Posterior vena cava (tissue), 2 donors: Measurements from ENCODE around the gene SERPINB13. TPM values are rescaled to one million over a fixed set of nuclear protein-coding genes. Genes with fewer than 3 reads are reported as not detected.
"Not testable (repeated sequence)": the region's sequence is repeated elsewhere in the genome, so short reads cannot be mapped to it uniquely, and the experiment has no call there.

Experiments
- DNase-seq: peaks from one replicate; pipeline ENCODE4 v3.0.0-alpha.2; 2020; ENCODE audit warnings: low spot score
- intact Hi-C, 2 donors: fragments of 100-400 bp; cut with DNase I; formaldehyde crosslinking; loops; one replicate each; pipeline versions ENCODE4 v1.14.1 to v1.14.2; 2022 to 2023
- total RNA-seq, 2 donors: library from RNA; stranded (reverse); fragmentation: NEBNext Ultra II Directional; extraction: Animal tissue kit (Norgen Biotek cat#: 25700); gene quantifications; one replicate each; pipeline ENCODE4 v1.2.1, GENCODE V29; 2021
- donor health status: DM: yes; HTN: yes; CAD: no.
- donor health status: DM: yes; HTN: yes; CAD: no.

Gene SERPINB13
- total RNA-seq, 2 donors from 2014 or later, result not detected

DNA sequence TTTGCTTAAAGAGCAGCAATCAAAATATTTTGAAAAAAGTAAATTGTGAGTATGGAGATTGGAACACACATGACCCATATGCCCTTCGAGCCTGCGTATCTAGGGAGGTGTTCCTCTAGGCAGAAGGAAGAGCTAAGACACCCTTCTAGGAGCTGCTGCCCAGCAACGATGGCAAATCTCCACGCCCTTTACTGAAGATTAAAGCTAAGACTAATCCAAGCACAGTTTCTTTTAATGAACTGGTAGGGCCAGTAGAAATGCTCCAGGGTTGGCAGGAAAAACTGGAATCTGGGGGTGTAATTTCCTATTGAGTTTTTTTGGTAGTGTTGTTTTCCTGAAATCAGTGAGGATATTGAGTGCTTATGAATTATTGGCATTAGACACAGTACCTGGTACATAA lies 712 bp upstream of the SERPINB13 start:
- intact Hi-C loops, result no loop called here
- no peak for DNase-seq

DNA sequence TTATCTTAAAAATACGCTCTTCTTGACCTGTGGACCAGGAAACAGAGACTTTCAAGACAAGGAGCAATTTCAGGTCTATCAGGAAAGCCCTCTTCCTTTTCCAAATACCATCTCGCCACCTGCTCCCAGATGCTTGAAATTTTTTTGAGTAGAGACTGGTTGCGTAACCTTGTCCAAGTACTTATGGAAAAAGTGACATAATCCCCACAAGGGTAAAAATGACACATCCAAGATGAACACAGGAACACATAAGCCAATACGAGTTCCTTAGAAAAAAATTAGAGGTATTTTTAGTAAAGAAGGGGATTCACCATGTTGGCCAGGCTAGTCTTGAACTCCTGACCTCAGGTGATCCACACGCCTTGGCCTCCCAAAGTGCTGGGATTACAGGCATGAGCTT lies 1.8 kb downstream of the SERPINB13 start:
- intact Hi-C loops, result no loop called here
- DNase-seq, result no peak

DNA sequence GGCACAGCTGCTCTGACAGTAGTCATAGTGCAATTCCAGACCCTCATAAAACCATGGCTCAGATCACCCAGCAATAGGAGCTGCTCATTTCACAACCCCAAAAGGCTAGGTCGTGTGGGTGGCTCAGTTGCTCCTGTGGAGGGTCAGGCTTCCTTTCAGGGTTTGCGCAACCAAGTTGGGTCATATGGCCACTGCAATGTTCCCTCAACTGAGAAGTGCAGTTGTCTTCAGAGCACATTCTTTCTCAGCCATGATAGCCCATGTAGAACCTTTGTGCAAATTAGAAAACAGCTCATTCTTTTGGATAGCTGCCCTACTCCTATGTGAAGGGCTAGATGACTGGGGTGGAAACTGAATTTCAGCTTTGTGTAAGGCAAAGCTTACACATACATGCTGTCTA lies 3.2 kb downstream of the SERPINB13 start:
- intact Hi-C loops, result no loop called here
- no peak for DNase-seq

DNA sequence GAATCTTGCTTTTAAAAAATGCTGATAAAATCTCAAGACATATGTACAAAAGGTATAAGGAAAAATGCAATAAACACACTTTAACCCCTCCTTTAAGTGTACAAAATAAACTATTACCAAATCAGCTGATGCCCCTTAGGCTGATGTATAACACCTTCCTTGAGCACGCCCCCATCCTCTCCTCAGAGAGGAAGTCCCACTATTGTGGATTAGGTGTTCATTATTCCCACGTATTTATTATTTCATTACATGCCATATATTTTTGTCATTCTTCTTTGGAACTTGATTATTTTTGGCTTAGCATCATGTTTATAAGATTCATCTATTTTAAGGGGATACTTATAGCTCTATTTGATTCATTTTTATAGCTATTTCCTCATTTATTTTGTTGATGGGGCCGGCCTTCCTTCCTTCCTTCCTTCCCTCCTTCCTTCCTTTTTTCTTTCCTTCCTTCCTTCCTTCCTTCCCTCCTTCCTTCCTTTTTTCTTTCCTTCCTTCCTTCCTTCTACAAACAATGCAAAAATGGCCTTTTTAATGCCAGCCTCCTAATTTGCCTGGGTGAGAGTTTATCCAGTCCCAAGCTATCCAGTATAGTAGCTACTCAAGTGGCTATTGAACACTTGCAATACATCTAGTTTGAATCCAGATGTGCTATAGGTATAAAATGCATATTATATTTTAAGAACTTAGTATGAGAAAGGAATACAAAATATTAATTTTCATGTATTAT lies 4.0 kb downstream of the SERPINB13 start:
- intact Hi-C loops, result no loop called here
- DNase-seq, result no peak

DNA sequence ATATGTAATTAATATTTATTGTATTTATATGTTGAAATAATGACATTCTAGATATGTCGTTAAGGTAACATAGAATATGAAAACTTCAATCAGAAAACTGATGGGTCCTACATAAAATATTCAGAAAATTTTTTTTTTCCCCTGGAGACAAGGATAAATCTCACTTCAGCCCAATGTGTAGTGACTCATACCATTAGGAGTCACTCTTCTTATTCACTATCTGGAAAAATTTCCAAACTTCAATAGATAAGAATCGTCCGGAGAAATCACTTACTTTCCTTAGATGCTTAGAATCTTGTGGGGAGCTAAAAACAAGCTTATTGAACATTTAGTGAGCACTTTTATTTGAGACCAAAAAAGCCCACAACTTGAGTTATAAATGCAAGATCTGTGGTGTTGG lies 4.6 kb downstream of the SERPINB13 start:
- intact Hi-C loops, result no loop called here
- no peak for DNase-seq

DNA sequence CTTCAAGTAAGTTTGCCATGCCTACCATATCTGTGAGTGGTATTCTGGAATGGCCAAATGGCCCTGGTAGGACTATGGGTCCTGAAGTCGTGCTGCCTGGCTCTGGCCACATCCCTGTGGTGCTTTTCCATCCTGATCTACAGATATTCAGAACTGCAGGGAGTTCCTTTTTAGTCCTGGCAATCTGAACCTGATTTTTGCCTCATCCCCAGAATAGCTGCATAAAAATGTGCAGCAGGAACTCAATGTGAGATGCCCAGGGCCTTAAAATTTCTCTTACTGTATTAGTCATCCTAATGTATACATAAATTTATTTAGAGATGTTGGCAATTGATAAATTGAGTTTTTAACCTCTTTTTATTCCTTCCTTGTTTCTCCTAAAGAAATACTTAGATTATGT lies 5.3 kb downstream of the SERPINB13 start:
- no peak for DNase-seq
- intact Hi-C loops, result no loop called here

DNA sequence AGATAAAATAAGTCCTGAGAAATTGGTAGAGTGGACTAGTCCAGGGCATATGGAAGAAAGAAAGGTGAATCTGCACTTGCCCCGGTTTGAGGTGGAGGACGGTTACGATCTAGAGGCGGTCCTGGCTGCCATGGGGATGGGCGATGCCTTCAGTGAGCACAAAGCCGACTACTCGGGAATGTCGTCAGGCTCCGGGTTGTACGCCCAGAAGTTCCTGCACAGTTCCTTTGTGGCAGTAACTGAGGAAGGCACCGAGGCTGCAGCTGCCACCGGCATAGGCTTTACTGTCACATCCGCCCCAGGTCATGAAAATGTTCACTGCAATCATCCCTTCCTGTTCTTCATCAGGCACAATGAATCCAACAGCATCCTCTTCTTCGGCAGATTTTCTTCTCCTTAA lies 9.8 kb downstream of the SERPINB13 start:
- DNase-seq, result no peak
- intact Hi-C loops, result no loop called here

DNA sequence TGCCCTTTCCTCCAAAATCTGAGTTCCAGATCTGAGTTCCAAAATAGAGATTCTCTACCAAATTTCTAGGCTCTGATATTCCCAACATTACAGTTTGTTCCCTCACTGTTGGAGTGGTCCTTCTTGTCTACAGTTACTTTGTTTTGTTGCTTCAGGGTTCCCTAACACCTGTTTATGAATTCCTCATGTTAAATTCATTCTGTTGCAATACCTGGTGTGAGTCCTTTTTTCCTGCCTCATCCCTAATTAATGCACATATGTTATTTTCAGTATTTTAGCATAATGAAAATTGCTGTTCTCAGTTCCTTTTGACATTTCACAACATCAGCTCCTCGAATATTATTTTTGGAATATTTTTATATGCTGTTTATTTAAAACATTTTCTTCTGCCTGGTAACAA lies 16.2 kb downstream of the SERPINB13 start:
- no peak for DNase-seq
- intact Hi-C loops, result loop anchor here in 1 of 2 donors (5.0 kb wide), 1 partner anchor 499 kb away; no protein-coding TSS in a partner anchor

DNA sequence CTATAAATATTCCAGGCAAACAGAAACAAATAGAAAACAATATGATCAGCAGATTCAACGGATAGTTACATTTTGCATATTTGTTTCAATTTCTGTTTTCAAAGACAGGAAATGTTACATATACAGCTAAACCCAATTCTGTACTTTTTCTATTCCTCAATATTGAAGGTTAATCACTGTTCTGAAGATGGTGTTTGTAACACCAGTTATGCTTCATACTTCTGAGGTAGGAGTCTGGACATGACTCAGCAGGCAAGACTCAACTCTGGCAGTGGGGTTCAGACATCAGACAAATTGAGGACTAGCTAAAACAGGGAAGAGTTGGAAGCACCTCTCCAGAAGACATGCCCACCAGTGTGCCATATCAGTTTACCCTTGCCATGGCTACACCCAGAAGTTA lies 16.6 kb downstream of the SERPINB13 start:
- DNase-seq, result no peak
- intact Hi-C loops, result loop anchor here in 1 of 2 donors (5.0 kb wide), 1 partner anchor 499 kb away; no protein-coding TSS in a partner anchor

DNA sequence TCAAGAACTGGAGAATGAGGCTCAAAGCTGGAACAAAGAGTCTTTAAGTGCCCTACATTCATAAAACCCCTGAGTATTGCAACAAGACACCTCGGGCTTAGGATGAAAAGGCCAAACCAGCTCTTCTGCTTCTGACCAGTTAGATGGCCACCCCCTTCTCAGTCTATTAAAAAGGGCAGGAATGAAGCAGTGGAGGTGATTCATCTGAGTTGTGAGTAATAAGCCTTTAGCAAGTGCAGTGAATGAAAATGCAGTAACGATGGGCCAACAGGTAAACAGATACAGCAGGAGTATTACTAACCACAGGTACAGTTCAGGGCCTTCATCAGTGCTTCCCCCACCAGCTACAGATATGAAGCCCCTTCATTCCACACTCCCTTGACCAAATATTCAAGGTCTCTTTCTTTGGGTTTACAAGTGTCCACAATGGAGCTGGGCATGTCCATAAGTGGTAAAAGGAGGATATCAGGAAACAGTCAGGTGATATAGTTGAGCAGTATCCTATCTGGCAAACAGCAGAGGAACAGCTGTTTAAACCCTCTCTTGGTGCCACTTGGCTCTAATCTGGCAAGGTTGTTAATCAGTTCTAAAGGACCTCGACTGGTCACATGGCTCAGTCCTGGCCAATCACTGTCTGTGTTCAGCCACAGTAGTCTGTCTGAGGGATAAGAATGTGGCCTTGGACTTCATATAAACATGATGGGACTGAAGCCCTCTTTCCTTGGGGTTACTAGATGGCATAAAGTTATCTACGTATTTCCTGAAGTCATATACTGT lies 17.8 kb downstream of the SERPINB13 start:
- intact Hi-C loops, result loop anchor here in 1 of 2 donors (5.0 kb wide), 1 partner anchor 497 kb away; no protein-coding TSS in a partner anchor
- DNase-seq, result no peak

DNA sequence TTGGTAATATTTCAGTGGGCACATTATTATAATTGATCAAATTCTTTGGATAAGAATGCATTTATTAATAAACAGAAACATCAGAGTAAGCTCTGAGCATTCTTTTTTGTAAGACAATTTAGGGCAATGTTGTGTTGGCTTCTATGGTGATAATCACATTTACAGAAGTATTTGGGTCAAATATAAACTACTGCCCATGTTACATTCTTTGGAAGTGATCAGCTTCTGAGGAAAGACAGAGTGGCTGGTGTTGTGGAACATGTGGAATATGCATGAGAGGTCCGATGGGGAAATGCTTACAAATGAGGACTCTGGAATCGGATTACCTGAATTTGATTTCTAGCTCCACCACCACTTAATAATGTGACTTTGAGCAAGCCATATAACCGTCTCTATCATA lies 19.4 kb downstream of the SERPINB13 start:
- DNase-seq, result no peak
- intact Hi-C loops, result no loop called here

DNA sequence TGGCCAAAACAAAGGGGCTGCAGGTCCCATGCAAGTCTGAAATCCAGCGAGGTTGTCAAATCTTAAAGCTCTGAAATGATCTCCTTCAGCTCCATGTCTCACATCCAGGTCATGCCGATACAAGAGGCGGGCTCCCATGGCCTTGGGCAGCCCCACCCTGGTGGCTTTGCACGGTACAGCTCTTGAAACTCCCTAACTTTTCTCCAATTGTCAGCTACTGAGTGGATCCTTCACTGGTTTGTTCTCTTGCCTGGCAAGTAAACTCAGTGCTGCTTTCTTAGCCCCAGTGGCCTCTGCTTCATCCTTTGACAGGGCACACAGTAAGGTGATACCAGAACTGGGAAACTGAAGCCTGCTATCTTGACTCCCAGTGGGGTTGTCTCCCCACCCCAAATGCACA lies 26.3 kb downstream of the SERPINB13 start:
- DNase-seq, result no peak
- intact Hi-C loops, result no loop called here

DNA sequence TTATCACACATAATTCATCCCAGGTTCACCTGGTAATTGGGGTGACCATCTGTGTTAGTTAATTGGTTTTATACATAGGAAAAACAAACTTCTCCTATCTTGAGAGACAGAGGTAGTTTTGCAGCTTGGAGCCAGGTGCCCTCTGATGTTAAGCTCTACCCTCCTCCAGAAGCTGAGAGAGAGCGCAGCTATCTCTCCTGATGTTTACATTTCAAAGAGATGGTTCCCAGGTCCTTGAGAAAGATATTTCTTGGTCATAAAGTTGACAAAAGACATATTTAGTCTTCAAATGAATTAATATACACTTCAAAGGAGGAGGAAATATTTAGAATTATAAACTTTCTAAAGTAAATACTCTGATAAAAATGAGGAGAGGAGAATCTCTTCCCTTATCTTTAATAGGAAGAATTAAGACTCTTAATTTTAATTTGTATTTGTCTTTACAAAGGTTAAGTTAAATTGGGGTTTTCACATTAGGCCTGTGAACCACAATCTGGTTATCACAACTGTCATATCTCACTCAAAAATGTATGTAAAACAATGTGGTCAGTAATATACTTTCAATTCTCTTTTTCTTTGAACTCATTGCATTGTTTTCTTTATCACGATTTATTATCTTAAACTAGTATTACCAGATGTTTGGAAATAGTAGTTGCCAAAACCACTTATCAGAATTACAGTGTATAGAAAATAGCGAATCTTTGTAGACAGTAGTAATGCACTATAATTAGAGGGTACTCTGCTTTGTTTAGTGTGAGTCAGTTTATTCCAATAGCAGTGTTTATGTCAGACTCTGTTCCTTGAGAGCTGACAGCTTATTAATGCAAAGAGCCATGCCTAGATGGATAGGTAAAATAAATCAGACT lies 30.1 kb downstream of the SERPINB13 start:
- DNase-seq, result no peak
- intact Hi-C loops, result no loop called here

DNA sequence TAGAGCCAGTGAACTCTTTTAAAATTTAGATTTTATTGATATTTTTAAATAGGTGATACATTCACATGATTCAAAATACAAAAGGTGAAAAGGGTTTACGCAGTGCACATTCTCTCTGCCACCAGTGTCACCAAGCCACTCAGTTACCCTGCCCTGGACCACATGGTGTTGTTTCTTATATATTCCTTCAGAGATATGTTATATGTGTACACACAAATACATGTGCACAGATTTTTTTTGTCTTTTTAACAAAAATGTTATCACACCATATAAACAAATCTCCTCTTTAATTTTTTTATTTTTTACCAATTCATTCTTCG lies 30.7 kb downstream of the SERPINB13 start:
- intact Hi-C loops, result no loop called here
- no peak for DNase-seq

DNA sequence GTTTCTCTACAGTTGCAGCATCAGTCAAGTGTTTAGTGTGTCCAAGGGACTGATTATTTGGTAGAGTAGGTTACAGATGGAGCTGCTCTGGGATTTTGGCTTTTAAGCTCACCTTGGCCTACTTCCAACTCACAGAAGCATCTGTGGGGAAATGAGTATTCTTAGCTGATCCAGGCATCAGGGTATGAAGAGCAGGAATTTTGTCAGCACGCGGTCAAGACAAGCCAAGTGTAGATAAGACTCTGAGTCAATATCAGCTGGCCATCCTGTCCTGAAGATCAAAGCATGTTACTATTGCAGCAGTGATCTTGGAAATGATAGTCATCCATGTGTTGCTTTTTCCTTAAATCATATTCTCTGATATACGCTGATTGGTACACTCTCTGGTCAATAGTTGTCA lies 32.5 kb downstream of the SERPINB13 start:
- no peak for DNase-seq
- intact Hi-C loops, result loop anchor here in 1 of 2 donors (5.0 kb wide), 1 partner anchor 237 kb away; no protein-coding TSS in a partner anchor

DNA sequence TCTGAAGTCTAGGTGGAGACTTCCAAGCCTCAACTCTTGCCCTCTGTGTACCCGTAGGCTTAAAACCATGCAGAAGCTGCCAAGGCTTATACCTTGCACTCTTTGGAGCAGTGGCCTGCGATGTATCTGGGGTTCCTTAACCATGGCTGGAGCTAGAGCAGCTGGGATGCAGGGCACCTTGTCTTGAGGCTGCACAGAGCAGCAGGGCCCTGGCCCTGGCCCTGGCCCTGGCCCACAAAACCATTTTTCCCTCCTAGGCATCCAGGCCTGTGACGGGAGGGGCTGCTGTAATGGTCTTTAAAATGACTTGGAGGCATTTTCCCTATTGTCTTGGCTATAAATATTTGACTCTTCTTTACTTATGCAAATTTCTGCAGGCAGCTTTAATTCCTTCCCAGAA lies 37.7 kb downstream of the SERPINB13 start:
- no peak for DNase-seq
- intact Hi-C loops, result loop anchor here in 1 of 2 donors (5.0 kb wide), 1 partner anchor 243 kb away; no protein-coding TSS in a partner anchor

DNA sequence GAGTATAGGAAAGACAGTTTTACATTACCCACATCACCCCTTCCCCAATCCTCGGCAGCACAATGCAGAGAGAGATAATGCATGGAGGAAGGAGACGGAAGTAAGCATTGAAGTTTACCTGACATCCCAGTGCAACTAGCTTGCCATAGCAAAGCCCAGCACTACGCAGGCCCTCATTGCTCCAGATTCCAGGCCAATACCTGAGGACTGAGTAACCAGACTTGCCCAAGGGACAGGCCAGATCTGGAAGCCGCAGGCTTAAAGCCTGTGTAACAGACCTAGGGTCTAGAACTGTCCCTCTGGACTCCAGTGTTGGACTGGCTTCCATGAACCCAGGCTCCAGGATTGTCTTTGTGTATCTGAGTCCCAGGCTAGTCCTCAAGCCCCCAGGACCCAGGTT lies 39.3 kb downstream of the SERPINB13 start:
- intact Hi-C loops, result no loop called here

DNA sequence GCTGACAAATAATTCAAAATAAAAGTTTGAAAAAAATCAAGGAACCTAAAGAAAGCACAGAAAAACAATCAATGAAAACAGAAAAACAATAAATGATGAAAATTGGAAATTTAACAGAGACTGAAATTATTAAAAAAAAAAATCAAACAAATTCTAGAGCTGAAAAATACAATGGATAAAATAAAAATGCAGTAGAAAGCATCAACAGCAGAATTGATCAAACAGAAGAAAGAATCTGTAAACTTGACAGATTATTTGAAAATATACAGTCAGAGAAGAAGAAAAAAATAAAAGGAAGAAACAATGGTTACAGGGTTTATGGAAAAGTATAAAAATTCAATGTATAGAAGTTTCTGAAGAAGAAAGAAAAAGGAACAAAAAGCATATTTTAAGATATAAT lies 40.7 kb downstream of the SERPINB13 start:
- intact Hi-C loops, result no loop called here
- DNase-seq, result no peak

More for the DNA sequence above, 39.3 kb downstream of the SERPINB13 start:
- DNase-seq, result no peak

DNA sequence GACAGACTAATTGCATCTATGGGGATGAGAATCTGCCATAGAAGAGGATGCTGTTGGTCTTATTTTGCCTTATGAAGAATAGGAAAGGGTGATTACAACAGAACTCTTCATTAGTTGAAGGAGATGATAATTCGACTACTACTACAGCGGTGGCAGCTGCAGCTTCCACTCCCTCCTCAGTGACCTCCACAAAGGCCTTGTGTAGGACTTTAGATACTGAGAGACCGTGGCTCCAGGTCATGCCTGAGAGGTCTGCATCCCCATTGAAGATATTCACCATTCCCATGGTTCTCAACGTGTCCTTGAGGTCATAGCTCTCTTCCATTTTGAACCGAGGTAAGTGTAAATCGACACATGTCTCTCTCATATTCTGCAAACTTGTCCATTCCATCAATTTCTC lies 50.6 kb downstream of the SERPINB13 start:
- intact Hi-C loops, result no loop called here
- DNase-seq, result no peak

DNA sequence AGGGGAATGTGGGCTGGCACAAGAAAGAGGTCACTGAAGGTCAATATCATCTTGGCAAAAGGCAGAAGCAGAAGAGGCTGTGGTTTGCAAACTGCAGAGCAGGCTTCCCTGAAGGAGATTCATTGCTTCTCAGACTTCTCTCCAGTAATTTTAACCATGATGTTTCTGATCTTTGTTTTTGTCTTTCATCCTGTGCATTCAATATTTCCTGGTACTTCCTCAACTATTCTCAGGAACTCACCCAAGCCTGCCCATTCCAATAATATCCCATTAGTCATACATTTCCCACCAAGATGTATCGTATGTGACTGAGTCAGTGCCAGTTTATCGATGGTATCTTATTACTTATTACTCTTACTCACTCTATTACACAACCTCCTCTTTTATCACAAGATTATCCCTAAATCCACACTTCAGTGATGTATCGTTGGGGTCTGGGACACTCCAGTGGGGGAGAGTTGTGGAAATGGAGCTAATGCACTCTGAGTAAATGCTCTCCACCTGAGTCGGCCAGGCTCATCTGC lies 54.1 kb downstream of the SERPINB13 start:
- DNase-seq, intact Hi-C loops: not testable (repeated sequence)
